Lower lobe of right lung (tissue), 2 donors: ENCODE data around the gene MIS12. TPM values are rescaled to one million over a fixed set of nuclear protein-coding genes. Genes with fewer than 3 reads are reported as not detected.

Source experiments
- ATAC-seq, 2 donors: fragments of 200-7000 bp; cut with Tn5 transposase; one replicate each; pipeline ENCODE4 v1.9.1; 2020 to 2022; ENCODE audit warnings: mild to moderate bottlenecking in 2 of 2, moderate library complexity in 2 of 2
- DNase-seq: peaks from one replicate; pipeline ENCODE4 v3.0.0-alpha.2; 2020
- H3K27ac ChIP-seq: fragments of 200-600 bp; one replicate; pipeline ENCODE4 v1.8.0; 2022
- H3K27me3 ChIP-seq: fragments of 200-600 bp; one replicate; pipeline ENCODE4 v1.8.0; 2022; ENCODE audit warnings: low read depth
- H3K36me3 ChIP-seq: fragments of 200-600 bp; one replicate; pipeline ENCODE4 v1.8.0; 2022; ENCODE audit warnings: mild to moderate bottlenecking
- H3K4me1 ChIP-seq: fragments of 200-600 bp; one replicate; pipeline ENCODE4 v1.8.0; 2022
- H3K4me3 ChIP-seq: fragments of 200-600 bp; one replicate; pipeline ENCODE4 v1.8.0; 2022; ENCODE audit warnings: mild to moderate bottlenecking
- H3K9me3 ChIP-seq: fragments of 200-600 bp; one replicate; pipeline ENCODE4 v1.8.0; 2022
- intact Hi-C: fragments of 100-400 bp; cut with DNase I; formaldehyde crosslinking; loops from one replicate; pipeline ENCODE4 v1.11.0; 2022
- total RNA-seq: library from RNA; stranded (reverse); fragmentation: NEBNext Ultra II Directional; extraction: Animal tissue kit (Norgen Biotek cat#: 25700); gene quantifications from one replicate; pipeline ENCODE4 v1.2.1, GENCODE V29; 2021
- TF ChIP-seq, protein P1 (sequence below): fragments of 200-600 bp; IDR thresholded peaks from one replicate; pipeline ENCODE4 v1.8.0; 2022; ENCODE audit warnings: antibody characterized with exemption, mild to moderate bottlenecking
- donor health status: DM: no; HTN: yes; CAD: no; lungs with severe emphysema.

MIS12 gene
- total RNA-seq, 1 donor from 2014 or later = 16.1 TPM

DNA sequence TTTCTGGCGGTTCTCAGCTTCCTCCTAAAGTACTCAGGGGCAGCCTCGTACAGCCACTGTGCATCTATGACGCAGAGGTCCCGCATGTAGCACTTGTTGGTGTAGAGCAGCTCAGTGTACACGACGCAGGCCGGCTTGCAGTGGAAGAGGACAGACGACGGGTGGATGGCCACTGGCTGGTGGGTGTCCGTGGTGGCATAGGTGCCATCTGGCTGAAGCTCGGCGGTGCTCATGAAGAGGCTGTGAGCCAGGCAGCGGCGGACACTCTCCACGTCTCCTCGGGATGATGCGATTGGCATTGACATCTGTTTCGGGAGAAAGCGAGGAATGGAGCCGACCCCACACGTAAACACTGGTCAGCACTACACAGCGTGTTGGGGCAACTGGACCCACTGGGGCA, 42.2 kb upstream of the MIS12 start:
- ATAC-seq = no peak
- Histone ChIP-seq H3K9me3 (no peaks in the 10 kb centered on the region), H3K27me3 (no peaks in the 10 kb centered on the region), H3K27ac (no peak overlapping the region), H3K36me3 (peaks cover 66% of the 10 kb centered on the region), H3K4me1 (peaks cover 5% of the 10 kb centered on the region), H3K4me3 (no peak overlapping the region)
- DNase-seq = no peak
- TF ChIP-seq, protein P1, sequence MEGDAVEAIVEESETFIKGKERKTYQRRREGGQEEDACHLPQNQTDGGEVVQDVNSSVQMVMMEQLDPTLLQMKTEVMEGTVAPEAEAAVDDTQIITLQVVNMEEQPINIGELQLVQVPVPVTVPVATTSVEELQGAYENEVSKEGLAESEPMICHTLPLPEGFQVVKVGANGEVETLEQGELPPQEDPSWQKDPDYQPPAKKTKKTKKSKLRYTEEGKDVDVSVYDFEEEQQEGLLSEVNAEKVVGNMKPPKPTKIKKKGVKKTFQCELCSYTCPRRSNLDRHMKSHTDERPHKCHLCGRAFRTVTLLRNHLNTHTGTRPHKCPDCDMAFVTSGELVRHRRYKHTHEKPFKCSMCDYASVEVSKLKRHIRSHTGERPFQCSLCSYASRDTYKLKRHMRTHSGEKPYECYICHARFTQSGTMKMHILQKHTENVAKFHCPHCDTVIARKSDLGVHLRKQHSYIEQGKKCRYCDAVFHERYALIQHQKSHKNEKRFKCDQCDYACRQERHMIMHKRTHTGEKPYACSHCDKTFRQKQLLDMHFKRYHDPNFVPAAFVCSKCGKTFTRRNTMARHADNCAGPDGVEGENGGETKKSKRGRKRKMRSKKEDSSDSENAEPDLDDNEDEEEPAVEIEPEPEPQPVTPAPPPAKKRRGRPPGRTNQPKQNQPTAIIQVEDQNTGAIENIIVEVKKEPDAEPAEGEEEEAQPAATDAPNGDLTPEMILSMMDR = no peak
- intact Hi-C loops = no loop called here

DNA sequence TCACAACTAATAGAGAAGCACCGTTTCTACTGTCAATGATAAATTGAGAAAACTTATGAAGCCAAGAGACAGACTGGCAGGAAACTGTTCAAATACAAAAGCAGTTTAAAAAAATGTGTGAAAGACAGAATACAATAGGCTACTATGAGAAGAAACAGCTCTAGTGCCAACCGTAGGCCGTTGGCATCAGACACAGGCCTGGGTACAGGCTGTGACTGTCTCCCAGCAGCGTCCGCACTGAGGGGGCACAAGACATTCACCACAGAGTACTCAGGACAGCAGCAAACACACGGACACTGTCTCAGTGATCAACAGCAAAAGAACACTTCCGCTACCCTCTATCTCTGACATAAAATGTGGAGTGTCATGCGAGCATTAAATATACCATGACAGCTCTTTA, 39.6 kb upstream of the MIS12 start:
- DNase-seq (no peak), ATAC-seq (no peak)
- Histone ChIP-seq H3K27me3 (no peaks in the 10 kb centered on the region), H3K27ac (no peak overlapping the region), H3K4me1 (no peaks in the 10 kb centered on the region), H3K36me3 (peaks cover 91% of the 10 kb centered on the region), H3K9me3 (no peaks in the 10 kb centered on the region), H3K4me3 (no peak overlapping the region)
- TF ChIP-seq, protein P1 = no peak
- intact Hi-C loops = no loop called here

DNA sequence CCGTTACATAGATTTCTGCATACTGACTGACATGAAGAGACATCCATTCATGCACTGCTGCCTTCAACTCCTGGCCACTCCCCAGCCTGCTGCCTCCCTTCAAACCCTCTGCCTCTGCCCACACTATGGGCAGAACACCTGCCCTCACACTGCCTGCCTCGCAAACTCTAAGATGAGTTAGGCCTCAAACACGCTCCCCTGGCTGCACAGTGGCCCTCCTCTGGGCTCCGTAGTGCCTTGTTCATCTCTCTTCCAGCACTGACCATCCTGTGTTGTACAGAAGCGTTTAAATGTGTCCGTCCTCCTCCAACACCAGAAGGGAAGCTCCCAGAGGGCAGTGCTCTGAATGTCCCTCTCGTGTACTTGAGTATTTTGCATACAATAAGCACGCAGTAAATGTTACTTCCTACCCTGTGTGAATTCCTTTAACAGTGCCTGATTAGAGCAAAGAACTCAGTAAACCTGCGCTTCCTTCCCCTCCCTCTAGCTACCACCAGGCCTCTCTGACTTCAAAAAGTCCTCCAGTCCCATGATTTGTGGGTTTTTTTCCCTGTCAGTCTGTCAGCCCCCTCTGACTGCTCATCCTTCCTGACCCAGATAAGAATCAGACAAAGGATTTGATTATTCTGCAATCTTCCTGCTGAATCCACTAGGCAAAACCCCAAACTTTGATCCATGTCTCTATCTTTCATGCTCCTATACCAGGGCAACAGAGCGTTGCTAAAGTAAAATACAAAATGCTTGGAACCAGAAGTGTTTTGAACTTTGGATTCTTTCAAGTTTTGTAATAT, 21.5 kb upstream of the MIS12 start:
- no peak overlapping the region for H3K27ac ChIP-seq
- peaks cover 26% of the 10 kb centered on the region for H3K4me1 ChIP-seq
- TF ChIP-seq, protein P1 = no peak
- DNase-seq = no peak
- H3K4me3 ChIP-seq = no peak overlapping the region
- no peaks in the 10 kb centered on the region for H3K27me3 ChIP-seq
- ATAC-seq = no peak
- H3K9me3 ChIP-seq = no peaks in the 10 kb centered on the region
- peaks cover 21% of the 10 kb centered on the region for H3K36me3 ChIP-seq
- intact Hi-C loops = no loop called here

DNA sequence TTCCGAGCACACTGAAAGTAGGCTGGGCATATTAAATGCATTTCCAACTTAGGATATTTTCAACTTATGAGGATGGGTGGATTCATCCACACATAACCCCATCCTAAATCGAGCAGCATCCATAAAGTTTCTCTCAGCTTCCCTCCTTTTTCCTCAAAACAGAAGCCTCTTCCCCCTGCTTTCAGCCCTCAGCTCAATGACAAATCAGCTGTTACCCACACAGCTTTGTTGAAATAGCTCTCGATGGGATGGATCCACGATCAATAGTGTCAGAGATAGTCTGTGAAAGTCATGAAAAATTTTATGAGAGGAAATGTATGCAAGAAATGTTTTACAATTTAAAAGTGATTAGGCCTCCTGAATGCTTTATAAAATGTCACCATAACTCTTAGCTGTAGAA, 20.1 kb upstream of the MIS12 start:
- DNase-seq (no peak), ATAC-seq (no peak)
- Histone ChIP-seq H3K9me3 (no peaks in the 10 kb centered on the region), H3K4me1 (peaks cover 26% of the 10 kb centered on the region), H3K27ac (no peak overlapping the region), H3K27me3 (no peaks in the 10 kb centered on the region), H3K4me3 (no peak overlapping the region), H3K36me3 (peaks cover 9% of the 10 kb centered on the region)
- intact Hi-C loops = no loop called here
- TF ChIP-seq, protein P1 = no peak

DNA sequence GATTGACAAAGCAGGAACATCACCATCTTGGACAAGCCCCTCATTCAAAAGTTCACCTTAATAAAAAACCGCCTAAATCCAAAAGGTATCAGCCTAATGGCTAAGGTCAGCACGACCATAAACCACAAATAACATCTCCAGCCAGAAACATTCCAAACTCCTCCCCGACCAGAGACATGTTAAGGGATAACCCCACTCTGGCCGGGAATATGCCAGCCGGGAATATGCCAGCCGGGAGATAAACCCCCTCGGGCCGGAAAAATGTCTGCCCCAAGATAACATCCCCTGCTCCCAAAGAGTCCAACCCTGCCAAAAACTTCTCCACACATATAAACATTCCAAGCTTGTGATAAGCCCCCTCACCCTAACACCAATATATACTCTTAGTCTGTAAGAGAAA, 18.9 kb upstream of the MIS12 start:
- Histone ChIP-seq H3K27ac (no peak overlapping the region), H3K9me3 (no peaks in the 10 kb centered on the region), H3K4me3 (peak overlapping the region; percentile 96), H3K36me3 (peaks cover 6% of the 10 kb centered on the region), H3K4me1 (peaks cover 26% of the 10 kb centered on the region), H3K27me3 (no peaks in the 10 kb centered on the region)
- DNase-seq = no peak
- TF ChIP-seq, protein P1 = no peak
- no peak for ATAC-seq
- intact Hi-C loops = no loop called here
